GM18505 (cell line): ENCODE measurements around the gene KRTAP17-1.

Source experiments
- ATAC-seq: cut with Tn5 transposase; IDR thresholded peaks from one replicate; pipeline ENCODE4 v1.9.1; 2021; ENCODE audit not compliant: unreplicated experiment
- POLR2A ChIP-seq: IDR thresholded peaks from 4 replicates; pipeline ENCODE4 v1.6.1; 2011; ENCODE audit warnings: borderline replicate concordance; ENCODE audit not compliant: insufficient read depth, insufficient read length; ENCODE audit errors: extremely low read depth

Gene KRTAP17-1

GRCh38 chr17:41340494-41340893, 25.0 kb upstream of the KRTAP17-1 start:
- no peak for ATAC-seq

GRCh38 chr17:41339571-41340172, 24.2 kb upstream of the KRTAP17-1 start:
- no peak for ATAC-seq

More at GRCh38 chr17:41340494-41340893, 25.0 kb upstream of the KRTAP17-1 start:
- no peak for TF ChIP-seq POLR2A

GRCh38 chr17:41338961-41339485, 23.5 kb upstream of the KRTAP17-1 start:
- TF ChIP-seq POLR2A = no peak
- ATAC-seq = no peak

More at GRCh38 chr17:41339571-41340172, 24.2 kb upstream of the KRTAP17-1 start:
- TF ChIP-seq POLR2A = no peak

GRCh38 chr17:41335747-41336146, 20.2 kb upstream of the KRTAP17-1 start:
- TF ChIP-seq POLR2A = no peak
- ATAC-seq = no peak

GRCh38 chr17:41334385-41335305, 19.1 kb upstream of the KRTAP17-1 start:
- no peak for ATAC-seq
- TF ChIP-seq POLR2A = no peak

- ATAC-seq = no peak
- no peak for TF ChIP-seq POLR2A
These were observed 18.3 kb upstream of the KRTAP17-1 start for GRCh38 chr17:41333836-41334235.

- no peak for ATAC-seq
- no peak for TF ChIP-seq POLR2A
These were observed 17.6 kb upstream of the KRTAP17-1 start for GRCh38 chr17:41333098-41333497.

GRCh38 chr17:41332239-41332638, 16.7 kb upstream of the KRTAP17-1 start:
- TF ChIP-seq POLR2A = no peak
- ATAC-seq = no peak

GRCh38 chr17:41331606-41332005, 16.1 kb upstream of the KRTAP17-1 start:
- no peak for TF ChIP-seq POLR2A
- no peak for ATAC-seq

GRCh38 chr17:41329279-41329948, 13.9 kb upstream of the KRTAP17-1 start:
- no peak for TF ChIP-seq POLR2A

GRCh38 chr17:41328207-41328606, 12.7 kb upstream of the KRTAP17-1 start:
- ATAC-seq = no peak
- TF ChIP-seq POLR2A = no peak

More at GRCh38 chr17:41329279-41329948, 13.9 kb upstream of the KRTAP17-1 start:
- no peak for ATAC-seq

GRCh38 chr17:41327411-41328120, 12.1 kb upstream of the KRTAP17-1 start:
- no peak for TF ChIP-seq POLR2A
- no peak for ATAC-seq

- no peak for ATAC-seq
- TF ChIP-seq POLR2A = no peak
These were observed 10.9 kb upstream of the KRTAP17-1 start for GRCh38 chr17:41326173-41327145.
